Activated gamma-delta T cell treated with Interleukin-2 at 50 U/mL for 16 hours (primary cell): ENCODE data around the gene DOCK1.

ENCODE experiments used
- DNase-seq: peaks from one replicate; pipeline ENCODE4 v3.0.0-alpha.2; 2020

The DOCK1 gene

GRCh38 chr10:127013211-127013656 lies 108.0 kb downstream of the DOCK1 start:
- no peak for DNase-seq

GRCh38 chr10:127013691-127014473 lies 108.7 kb downstream of the DOCK1 start:
- no peak for DNase-seq

- DNase-seq, result no peak
Measured at GRCh38 chr10:127014671-127015070, 109.4 kb downstream of the DOCK1 start.

- no peak for DNase-seq
Measured at GRCh38 chr10:127015373-127015772, 110.1 kb downstream of the DOCK1 start.

GRCh38 chr10:127016331-127016730 lies 111.1 kb downstream of the DOCK1 start:
- no peak for DNase-seq

- no peak for DNase-seq
Measured at GRCh38 chr10:127017541-127018297, 112.5 kb downstream of the DOCK1 start.

GRCh38 chr10:127018298-127018650 lies 113.0 kb downstream of the DOCK1 start:
- no peak for DNase-seq

- no peak for DNase-seq
Measured at GRCh38 chr10:127018766-127019165, 113.5 kb downstream of the DOCK1 start.

- no peak for DNase-seq
Measured at GRCh38 chr10:127020260-127020659, 115.0 kb downstream of the DOCK1 start.

- DNase-seq, result no peak
Measured at GRCh38 chr10:127021801-127022200, 116.6 kb downstream of the DOCK1 start.

- no peak for DNase-seq
Measured at GRCh38 chr10:127024685-127025435, 119.6 kb downstream of the DOCK1 start.

GRCh38 chr10:127027786-127028185 lies 122.6 kb downstream of the DOCK1 start:
- DNase-seq, result no peak

GRCh38 chr10:127028556-127028955 lies 123.3 kb downstream of the DOCK1 start:
- DNase-seq, result no peak

GRCh38 chr10:127029061-127029460 lies 123.8 kb downstream of the DOCK1 start:
- no peak for DNase-seq

GRCh38 chr10:127033216-127034033 lies 128.2 kb downstream of the DOCK1 start:
- DNase-seq, result no peak

- DNase-seq, result no peak
Measured at GRCh38 chr10:127034034-127034633, 128.9 kb downstream of the DOCK1 start.

GRCh38 chr10:127034790-127035189 lies 129.6 kb downstream of the DOCK1 start:
- DNase-seq, result no peak

GRCh38 chr10:127035827-127036226 lies 130.6 kb downstream of the DOCK1 start:
- no peak for DNase-seq

- DNase-seq, result no peak
Measured at GRCh38 chr10:127036987-127037386, 131.8 kb downstream of the DOCK1 start.

- DNase-seq, result no peak
Measured at GRCh38 chr10:127039435-127039834, 134.2 kb downstream of the DOCK1 start.

GRCh38 chr10:127040756-127041155 lies 135.5 kb downstream of the DOCK1 start:
- no peak for DNase-seq

GRCh38 chr10:127041552-127041951 lies 136.3 kb downstream of the DOCK1 start:
- no peak for DNase-seq
